C4-2B (cell line): ENCODE results near the gene ZNF160.

Source experiments
- CTCF ChIP-seq: fragments of 450-650 bp; conservative IDR thresholded peaks from 2 replicates; pipeline ENCODE4 v1.5.1; 2017; ENCODE audit warnings: mild to moderate bottlenecking
- ZFX ChIP-seq: fragments of 450-650 bp; IDR thresholded peaks from 2 replicates; pipeline ENCODE4 v1.6.1; 2017

GRCh38 chr19:53131727-53132126, 28.5 kb upstream of the ZNF160 start:
- no peak for TF ChIP-seq CTCF
- no peak for TF ChIP-seq ZFX
